Activated CD4-positive, alpha-beta T cell treated with anti-CD3 and anti-CD28 coated beads, Interleukin-2, amount 50 U/mL, for 4 hours (primary cell): ENCODE data around the gene AKAP13.
A peak's percentile ranks its signal among the peaks of the same experiment; 100 is the strongest.
"Not testable (repeated sequence)": the region's sequence is repeated elsewhere in the genome, so short reads cannot be mapped to it uniquely, and the experiment has no call there.

Experiments used
- DNase-seq, 2 experiments: peaks; one replicate each; pipeline ENCODE4 v3.0.0-alpha.2; 2020

The AKAP13 gene

GRCh38 chr15:85348048-85348766, 32.2 kb upstream of the AKAP13 start:
- not testable (repeated sequence) for DNase-seq

- not testable (repeated sequence) for DNase-seq
Observed at GRCh38 chr15:85349062-85349461, 31.3 kb upstream of the AKAP13 start.

GRCh38 chr15:85350395-85350794, 30.0 kb upstream of the AKAP13 start:
- DNase-seq = no peak

DNA sequence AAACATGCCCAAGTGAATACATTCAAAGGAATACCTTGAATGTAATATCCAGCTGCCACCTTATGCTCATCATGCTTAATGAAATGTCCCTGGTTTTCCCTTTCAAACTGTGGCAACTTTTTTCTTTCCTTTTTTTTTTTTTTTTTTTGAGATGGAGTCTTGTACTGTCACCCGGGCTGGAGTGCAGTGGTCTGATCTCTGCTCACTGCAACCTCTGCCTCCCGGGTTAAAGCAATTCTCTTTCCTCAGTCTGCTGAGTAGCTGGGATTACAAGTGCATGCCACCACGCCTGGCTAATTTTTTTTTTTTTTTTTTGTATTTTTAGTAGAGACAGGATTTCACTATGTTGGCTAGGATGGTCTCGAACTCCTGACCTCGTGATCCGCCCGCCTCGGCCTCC, 28.9 kb upstream of the AKAP13 start:
- DNase-seq = not testable (repeated sequence)

DNA sequence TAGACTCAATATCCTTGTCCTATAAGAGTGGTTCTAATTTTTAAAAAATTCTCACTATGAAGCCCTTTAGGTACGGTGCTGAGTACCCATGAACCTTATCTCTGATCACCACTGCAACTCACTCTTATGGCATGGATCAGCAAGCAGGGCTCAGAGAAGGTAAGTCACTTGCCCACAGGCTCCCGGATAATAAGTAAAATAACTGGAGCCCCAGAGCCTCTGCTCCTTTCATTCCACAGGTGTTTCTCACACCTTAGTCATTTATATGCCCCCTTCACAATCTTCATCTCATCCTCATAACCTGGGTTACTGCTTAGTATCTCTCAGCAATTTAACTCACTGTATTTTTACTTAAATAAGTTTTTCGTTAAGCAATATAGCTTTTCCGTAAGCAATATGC, 28.4 kb upstream of the AKAP13 start:
- no peak for DNase-seq

DNA sequence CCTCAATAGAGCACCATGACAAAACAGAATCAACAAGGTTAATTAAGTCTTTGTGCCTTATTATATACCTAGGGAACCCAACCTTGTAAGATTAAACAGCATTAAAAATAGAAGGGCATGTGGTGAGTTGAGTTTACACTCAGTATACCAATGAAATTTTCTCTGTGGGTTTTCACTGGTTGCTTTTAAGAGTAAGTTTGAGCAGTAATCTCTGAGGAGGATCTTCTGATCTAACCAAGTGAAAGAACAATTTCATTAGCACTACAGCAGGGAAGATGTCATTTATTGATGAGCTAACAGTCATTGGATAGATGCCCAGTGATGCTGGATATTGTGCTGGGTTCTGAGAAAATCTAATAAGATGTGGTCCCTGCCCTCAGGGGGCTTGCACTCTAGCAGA, 26.9 kb upstream of the AKAP13 start:
- DNase-seq = no peak

- DNase-seq = no peak
Observed at GRCh38 chr15:85354461-85354860, 25.9 kb upstream of the AKAP13 start.

DNA sequence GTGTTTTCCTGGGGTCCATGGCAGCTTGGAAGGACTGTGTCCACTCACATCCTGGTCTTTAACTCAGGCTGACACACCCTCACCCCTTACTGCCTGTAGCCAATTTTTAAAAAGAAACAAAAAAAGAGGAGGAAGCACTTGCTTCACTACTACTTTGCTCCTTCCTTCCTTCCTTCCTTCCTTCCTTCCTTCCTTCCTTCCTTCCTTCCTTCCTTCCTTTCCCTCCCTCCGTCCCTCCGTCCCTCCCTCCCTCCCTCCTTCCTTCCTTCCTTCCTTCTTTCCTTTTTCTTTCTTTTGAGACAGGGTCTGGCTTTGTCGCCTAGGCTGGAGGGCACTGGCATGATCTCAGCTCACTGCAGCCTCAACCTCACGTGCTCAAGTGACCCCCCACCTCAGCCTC, 25.5 kb upstream of the AKAP13 start:
- no peak for DNase-seq

DNA sequence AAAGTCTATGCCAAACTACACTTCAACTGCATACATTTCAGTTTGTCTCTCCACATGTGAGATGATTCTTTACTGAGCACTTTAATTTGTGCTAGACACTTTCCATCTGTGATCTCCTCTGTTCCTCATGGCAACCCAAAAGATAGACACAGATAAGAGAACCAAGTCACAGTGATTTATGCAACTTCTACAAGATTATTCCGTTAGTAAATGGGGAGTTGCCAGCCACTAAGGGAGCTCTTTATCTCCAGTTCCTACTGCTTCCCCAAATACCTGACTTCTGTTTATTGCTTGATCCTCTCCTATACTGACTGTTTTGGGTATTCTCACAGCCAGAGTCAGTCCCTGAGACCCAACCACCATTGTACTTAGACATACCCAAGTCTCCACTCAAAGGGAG, 24.1 kb upstream of the AKAP13 start:
- DNase-seq = no peak

DNA sequence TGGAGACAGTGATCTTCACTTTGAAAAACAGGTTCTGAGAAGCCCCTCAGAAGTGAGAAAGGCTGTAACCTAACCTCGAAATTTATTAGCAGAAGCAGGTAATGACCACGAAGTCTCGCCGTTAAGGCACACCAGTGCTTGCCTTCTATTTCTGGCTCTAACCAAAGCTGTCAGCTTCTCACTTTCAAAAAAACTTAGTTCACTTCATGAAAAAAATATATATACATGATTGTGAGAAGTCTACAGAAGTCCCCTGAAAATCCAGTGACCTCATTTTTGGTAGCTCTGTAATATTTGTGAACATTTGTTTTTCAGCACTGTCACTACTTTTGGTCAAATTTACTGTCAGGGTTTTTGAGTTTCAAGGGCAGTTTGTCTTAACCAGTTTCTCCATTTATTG, 19.1 kb upstream of the AKAP13 start:
- DNase-seq = no peak

DNA sequence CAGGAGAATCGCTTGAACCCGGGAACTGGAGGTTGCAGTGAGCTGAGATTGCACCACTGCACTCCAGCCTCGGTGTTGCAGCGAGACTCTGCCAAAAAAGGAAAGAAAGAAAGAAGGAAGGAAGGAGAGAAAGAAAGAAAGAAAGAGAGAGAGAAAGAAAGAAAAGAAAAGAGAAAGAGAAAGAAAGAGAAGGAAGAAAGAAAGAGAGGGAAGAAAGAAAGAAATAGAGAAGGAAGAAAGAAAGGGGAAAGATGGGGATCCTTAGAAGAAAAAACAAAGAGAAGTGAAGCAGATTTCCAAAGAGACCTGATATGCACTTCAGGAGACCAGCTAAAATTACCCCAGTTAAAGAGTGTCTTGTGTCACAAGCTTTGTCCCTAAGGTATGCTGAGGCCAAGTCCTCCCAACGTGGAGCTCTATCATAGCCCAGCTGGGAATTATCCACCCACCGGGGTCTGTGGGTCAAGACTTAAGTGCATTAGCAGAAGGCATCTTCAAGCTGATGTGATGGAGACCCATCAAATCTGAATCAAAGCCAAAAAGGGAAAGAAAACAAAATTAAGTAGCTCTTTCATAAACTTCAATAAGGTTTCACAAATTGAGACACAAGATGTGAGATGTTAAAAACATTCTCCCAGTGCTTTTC, 17.8 kb upstream of the AKAP13 start:
- no peak for DNase-seq

DNA sequence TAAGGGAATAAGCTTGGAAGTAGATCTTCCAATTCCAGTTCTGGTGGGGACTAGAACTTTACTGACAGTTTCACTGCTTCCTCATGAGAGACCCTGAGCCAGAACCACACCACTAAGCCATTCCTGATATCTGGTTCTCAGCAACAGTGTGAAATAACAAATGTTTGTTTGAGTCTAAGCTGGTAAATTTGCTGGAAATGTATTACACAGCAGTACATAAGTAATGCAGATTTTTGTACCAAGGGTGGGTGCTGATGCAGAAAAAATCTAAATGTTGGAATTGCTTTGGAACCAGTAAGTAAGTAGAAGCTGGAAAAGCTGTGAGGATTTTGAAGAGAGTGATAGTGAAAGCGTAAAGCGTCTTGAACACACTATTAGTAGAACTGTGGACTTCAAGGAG, 14.4 kb upstream of the AKAP13 start:
- DNase-seq = no peak

DNA sequence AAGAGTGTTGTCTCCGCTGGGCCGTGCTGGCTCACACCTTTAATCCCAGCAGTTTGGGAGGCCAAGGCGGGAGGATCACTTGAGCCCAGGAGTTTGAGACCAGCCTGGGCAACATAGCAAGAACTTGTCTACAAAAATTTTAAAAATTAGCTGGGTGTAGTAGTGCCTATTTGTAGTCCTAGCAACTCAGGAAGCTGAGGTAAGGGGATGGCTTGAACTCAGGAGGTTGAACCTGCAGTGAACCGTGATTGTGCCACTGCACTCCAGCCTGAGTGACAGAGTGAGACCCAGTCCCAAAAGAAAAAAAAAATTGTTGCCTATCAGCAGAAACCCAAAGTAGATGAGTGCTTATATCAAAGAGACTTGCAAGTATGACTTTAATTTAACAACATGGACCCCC, 12.7 kb upstream of the AKAP13 start:
- no peak for DNase-seq

GRCh38 chr15:85374831-85375230, 5.6 kb upstream of the AKAP13 start:
- DNase-seq = no peak

DNA sequence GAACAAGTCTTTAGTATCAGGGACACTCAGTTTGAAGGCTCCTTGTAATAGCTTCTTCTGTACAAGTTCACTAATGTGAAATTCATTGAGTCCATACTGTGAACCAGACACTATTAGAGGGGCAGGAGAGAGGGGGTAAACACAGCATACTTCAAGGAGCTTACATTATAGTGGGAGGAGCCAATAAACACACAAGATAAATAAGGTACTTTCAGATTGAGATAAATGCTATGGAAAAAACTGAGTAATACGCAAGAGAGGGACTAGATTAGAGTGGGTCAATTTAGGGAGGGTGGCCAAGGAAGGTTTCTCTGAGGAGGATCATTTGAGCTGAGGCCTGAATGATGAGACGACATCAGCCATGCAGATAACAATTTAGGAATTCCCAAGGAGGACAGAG, 3.1 kb upstream of the AKAP13 start:
- DNase-seq = no peak

GRCh38 chr15:85377986-85378385, 2.4 kb upstream of the AKAP13 start:
- DNase-seq = no peak

GRCh38 chr15:85379403-85380131, 836 bp upstream of the AKAP13 start:
- peak; percentile 6 to 16 for DNase-seq

DNA sequence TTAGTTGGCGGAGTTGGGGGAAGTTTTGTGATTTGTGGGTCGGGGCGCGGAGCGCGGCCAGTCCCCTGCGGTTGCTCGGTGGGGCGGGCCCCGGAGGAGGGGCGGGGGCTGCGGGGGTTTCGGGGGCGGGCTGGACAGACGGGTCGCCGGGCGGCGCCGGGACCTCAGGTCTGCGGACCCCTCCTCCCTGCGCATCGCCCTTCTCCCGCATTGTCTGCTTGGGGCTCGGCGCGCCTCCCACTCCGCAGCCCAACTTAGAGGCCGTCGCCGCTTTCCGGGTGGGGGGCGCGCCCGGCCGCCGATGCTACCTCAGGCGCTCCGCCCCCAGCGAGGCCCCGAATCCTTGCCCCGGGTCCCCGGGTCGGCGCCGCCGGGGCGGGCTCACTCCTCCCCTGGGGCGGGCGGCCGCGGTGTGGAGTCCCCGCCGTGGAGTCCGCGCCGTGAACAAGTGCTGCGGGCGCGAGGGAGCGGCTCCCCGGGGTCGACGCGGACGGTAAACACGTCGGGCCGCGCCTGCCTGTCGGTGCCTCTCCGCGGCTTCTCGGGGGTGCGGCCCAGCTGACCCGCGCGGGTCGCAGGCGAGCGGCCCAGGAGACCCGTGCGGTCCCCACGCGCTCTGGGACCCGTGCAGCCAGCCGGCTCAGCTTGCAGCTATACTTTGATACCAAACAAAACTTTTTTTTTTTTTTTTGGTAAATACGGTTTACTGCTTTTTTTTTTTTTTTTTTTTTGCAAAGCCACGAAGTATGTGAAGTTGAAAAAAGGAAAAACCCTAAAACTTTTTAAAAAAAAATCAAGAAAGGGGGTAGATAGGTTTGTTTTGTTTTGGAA, 624 bp downstream of the AKAP13 start:
- DNase-seq = peak; percentile 20 to 31

DNA sequence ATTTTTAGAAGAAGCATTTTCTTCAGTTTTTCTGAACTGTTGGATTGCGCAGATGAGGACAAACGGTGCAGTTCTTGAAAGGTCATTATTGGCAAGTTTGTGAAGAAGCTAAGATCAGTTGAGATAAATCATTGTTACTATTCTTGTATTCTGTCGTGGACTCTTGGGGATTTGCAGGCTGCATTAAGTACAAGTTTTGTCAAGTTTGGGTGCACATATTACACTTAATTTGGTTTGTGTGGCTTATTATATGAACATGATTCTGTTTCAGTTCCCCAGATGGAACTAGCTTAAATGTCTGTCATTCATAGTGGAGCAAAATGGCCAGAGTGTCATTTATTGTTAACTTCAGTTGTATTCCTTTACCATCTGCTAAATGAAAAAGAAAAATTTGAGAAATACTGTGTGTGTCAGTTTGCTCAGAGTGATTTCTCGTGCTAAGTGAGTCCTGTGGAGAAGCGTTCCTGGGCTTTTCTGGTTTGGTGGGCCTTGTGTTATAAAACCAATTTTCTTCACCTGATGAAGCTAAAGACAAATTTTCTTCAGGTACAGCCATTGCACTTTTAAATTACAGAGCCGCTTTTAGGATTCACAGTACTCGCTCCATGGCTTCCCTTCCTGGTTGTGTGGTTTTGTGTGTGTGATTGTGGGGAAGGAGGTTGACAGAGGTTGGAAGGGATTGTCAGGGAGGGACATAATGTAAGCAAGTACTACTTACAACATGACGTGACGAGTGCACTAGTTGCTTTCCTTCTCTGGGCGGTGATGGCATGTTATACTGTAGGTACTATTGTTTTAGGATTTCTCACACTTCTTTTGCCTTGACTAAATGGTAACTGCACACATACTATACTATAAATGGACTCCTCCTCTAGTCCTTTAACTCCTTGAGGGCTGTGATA, 1.7 kb downstream of the AKAP13 start:
- DNase-seq = no peak

GRCh38 chr15:85382942-85383341, 2.5 kb downstream of the AKAP13 start:
- no peak for DNase-seq

- no peak for DNase-seq
Observed at GRCh38 chr15:85383470-85384148, 3.2 kb downstream of the AKAP13 start.

DNA sequence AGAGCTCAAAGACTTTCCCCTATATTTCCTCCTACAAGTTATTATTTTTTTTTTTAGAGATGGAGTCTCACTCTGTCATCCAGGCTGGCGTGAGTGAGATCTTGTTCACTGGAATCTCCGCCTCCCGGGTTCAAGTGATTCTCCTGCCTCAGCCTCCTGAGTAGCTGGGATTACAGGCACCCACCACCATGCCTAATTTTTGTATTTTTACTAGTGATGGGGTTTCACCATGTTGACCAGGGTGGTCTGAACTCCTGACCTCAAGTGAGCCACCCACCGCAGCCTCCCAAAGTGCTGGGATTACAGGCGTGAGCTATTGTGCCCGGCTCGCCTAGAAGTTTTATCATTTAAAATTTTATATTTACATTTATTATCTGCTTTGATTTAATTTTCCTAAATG, 5.9 kb downstream of the AKAP13 start:
- no peak for DNase-seq
